Keratinocyte (primary cell): ENCODE measurements around the gene UNK.

Source experiments
- CTCF ChIP-seq, 3 experiments: IDR thresholded peaks in 1 of 3; conservative IDR thresholded peaks in 1 of 3; optimal IDR thresholded peaks in 1 of 3; 2 replicates in 2 of 3; 3 replicates in 1 of 3; pipeline versions ENCODE3 to v1.5.1; 2011; ENCODE audit warnings: low read length in 3 of 3, mild to moderate bottlenecking in 3 of 3, moderate library complexity in 2 of 3, control low read depth in 1 of 3, inconsistent platforms in 1 of 3; ENCODE audit not compliant: insufficient read depth in 2 of 3; ENCODE audit errors: extremely low read depth in 1 of 3
- EZH2 ChIP-seq: IDR thresholded peaks from one replicate; pipeline ENCODE4 v1.6.1; 2012; ENCODE audit warnings: inconsistent platforms, mild to moderate bottlenecking, low read length, moderate library complexity

GRCh38 chr17:75762513-75763268 is 21.9 kb upstream of the UNK start:
- TF ChIP-seq CTCF (optimal IDR thresholded peaks at IDR 0.05 in 1 of 3, IDR thresholded peaks at IDR 0.05 in 1 of 3, conservative IDR thresholded peaks at IDR 0.05 in 1 of 3; ENCODE audit: extremely low read depth in 1 of 3, insufficient read depth in 2 of 3, low read length in 3 of 3): no peak
- no peak for TF ChIP-seq EZH2
